Liver (tissue), 3 donors: ENCODE results near the gene IFNG.

Experiments
- FOXA1 ChIP-seq: IDR thresholded peaks from 2 replicates; pipeline ENCODE4 v1.6.1; 2016; ENCODE audit warnings: antibody characterized with exemption
- GABPA ChIP-seq, 2 donors: IDR thresholded peaks in 1 of 2; conservative IDR thresholded peaks in 1 of 2; 2 replicates each; pipeline ENCODE4 v1.6.1; 2016; ENCODE audit warnings: antibody characterized with exemption in 2 of 2, mild to moderate bottlenecking in 1 of 2, moderate library complexity in 1 of 2
- JUND ChIP-seq, 2 donors: IDR thresholded peaks; 2 replicates each; pipeline ENCODE4 v1.6.1; 2016; ENCODE audit warnings: antibody characterized with exemption in 2 of 2
- NR2F2 ChIP-seq: IDR thresholded peaks from 2 replicates; pipeline ENCODE4 v1.6.1; 2016; ENCODE audit warnings: antibody characterized with exemption
- RAD21 ChIP-seq, 2 donors: IDR thresholded peaks; 2 replicates each; pipeline ENCODE4 v1.6.1; 2016; ENCODE audit warnings: antibody characterized with exemption in 2 of 2, mild to moderate bottlenecking in 2 of 2
- TF ChIP-seq, protein P1 (sequence below): fragments of 150-350 bp; IDR thresholded peaks from 2 replicates; pipeline ENCODE4 v1.5.1; 2017; ENCODE audit warnings: improper control_type of control experiment, low read depth, low read length; ENCODE audit not compliant: missing input control
- TF ChIP-seq, protein P2 (sequence below): IDR thresholded peaks from 2 replicates; pipeline ENCODE4 v1.6.1; 2016; ENCODE audit warnings: antibody characterized with exemption, mild to moderate bottlenecking
- donor health status: healthy.
- donor health status: healthy.

DNA sequence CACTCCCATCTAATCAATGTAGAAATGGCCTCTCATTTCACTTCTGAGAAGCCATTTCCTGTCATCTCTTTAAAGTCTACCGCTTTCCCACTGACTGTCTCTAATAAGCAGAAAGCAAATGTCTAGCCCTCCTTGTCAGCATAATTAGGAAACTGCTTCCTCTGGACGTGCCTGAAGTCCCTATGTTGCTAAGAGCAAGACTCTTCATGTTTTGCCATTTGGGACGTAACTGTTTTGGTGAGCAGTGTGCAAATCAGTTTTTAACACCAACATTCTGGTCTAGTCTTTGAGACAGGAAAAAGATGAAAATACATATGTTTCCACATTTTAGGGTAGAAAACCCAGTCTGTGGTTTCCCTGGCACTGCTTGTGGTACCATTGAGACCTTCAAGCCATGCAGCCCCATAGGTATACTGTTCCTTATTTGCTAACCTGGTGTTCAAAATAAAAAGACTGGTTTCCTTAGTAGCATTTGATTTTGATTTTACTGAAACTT lies 22.2 kb downstream of the IFNG start:
- TF ChIP-seq NR2F2 (no peak), FOXA1 (no peak), RAD21 (IDR thresholded peaks at IDR 0.05) (no peak), GABPA (IDR thresholded peaks at IDR 0.05 in 1 of 2, conservative IDR thresholded peaks at IDR 0.05 in 1 of 2) (no peak), JUND (IDR thresholded peaks at IDR 0.05) (no peak)
- TF ChIP-seq, protein P1, sequence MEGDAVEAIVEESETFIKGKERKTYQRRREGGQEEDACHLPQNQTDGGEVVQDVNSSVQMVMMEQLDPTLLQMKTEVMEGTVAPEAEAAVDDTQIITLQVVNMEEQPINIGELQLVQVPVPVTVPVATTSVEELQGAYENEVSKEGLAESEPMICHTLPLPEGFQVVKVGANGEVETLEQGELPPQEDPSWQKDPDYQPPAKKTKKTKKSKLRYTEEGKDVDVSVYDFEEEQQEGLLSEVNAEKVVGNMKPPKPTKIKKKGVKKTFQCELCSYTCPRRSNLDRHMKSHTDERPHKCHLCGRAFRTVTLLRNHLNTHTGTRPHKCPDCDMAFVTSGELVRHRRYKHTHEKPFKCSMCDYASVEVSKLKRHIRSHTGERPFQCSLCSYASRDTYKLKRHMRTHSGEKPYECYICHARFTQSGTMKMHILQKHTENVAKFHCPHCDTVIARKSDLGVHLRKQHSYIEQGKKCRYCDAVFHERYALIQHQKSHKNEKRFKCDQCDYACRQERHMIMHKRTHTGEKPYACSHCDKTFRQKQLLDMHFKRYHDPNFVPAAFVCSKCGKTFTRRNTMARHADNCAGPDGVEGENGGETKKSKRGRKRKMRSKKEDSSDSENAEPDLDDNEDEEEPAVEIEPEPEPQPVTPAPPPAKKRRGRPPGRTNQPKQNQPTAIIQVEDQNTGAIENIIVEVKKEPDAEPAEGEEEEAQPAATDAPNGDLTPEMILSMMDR, result no peak
- TF ChIP-seq, protein P2, sequence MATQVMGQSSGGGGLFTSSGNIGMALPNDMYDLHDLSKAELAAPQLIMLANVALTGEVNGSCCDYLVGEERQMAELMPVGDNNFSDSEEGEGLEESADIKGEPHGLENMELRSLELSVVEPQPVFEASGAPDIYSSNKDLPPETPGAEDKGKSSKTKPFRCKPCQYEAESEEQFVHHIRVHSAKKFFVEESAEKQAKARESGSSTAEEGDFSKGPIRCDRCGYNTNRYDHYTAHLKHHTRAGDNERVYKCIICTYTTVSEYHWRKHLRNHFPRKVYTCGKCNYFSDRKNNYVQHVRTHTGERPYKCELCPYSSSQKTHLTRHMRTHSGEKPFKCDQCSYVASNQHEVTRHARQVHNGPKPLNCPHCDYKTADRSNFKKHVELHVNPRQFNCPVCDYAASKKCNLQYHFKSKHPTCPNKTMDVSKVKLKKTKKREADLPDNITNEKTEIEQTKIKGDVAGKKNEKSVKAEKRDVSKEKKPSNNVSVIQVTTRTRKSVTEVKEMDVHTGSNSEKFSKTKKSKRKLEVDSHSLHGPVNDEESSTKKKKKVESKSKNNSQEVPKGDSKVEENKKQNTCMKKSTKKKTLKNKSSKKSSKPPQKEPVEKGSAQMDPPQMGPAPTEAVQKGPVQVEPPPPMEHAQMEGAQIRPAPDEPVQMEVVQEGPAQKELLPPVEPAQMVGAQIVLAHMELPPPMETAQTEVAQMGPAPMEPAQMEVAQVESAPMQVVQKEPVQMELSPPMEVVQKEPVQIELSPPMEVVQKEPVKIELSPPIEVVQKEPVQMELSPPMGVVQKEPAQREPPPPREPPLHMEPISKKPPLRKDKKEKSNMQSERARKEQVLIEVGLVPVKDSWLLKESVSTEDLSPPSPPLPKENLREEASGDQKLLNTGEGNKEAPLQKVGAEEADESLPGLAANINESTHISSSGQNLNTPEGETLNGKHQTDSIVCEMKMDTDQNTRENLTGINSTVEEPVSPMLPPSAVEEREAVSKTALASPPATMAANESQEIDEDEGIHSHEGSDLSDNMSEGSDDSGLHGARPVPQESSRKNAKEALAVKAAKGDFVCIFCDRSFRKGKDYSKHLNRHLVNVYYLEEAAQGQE, result no peak
